ENCODE data around the gene EIPR1.

- TF ChIP-seq CTCF (IDR thresholded peaks at IDR 0.05) (no peak), POLR2AphosphoS5 (IDR thresholded peaks at IDR 0.05) (no peak), POLR2A (IDR thresholded peaks at IDR 0.05; ENCODE audit: low read depth) (no peak)
These were observed 26.1 kb upstream of the EIPR1 start for GRCh38 chr2:3403587-3404334.

Data from esophagus muscularis mucosa (tissue), 3 donors.